Activated naive CD4-positive, alpha-beta T cell treated with anti-CD3 and anti-CD28 coated beads, Interleukin-2, amount 50 U/mL, for 24 hours (primary cell): ENCODE data around the gene MEMO1.
"Not testable (repeated sequence)": the region's sequence is repeated elsewhere in the genome, so short reads cannot be mapped to it uniquely, and the experiment has no call there.

Source experiments
- H3K27ac Mint-ChIP-seq: one replicate; pipeline ENCODE4 v1.8.0; 2021; ENCODE audit warnings: mild to moderate bottlenecking, mixed read lengths
- H3K27me3 Mint-ChIP-seq: one replicate; pipeline ENCODE4 v1.8.0; 2021; ENCODE audit warnings: mixed read lengths
- H3K36me3 Mint-ChIP-seq: one replicate; pipeline ENCODE4 v1.8.0; 2021; ENCODE audit warnings: mixed read lengths
- H3K4me1 Mint-ChIP-seq: one replicate; pipeline ENCODE4 v1.8.0; 2021; ENCODE audit warnings: mixed read lengths
- H3K4me3 Mint-ChIP-seq: one replicate; pipeline ENCODE4 v1.8.0; 2021; ENCODE audit warnings: mild to moderate bottlenecking, mixed read lengths
- H3K9me3 Mint-ChIP-seq: one replicate; pipeline ENCODE4 v1.8.0; 2021; ENCODE audit warnings: mixed read lengths

MEMO1 gene

DNA sequence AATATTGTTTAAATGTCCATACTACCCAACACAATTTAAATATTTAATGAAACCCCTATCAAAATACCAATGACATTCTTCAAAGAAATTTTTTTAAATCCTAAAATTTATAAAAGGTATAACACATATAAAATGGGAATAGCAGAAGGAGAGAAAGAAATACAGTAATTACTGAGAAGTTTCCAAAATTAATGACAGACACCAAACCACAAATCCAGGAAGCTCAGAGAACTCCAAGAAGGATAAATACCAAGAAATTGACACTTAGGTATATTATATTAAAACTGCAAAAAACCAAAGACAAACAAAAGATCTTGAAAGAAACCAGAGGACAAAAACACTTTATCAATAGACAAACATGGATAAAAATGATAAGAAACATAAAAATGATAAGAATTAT lies 101.1 kb downstream of the MEMO1 start:
- Mint-ChIP-seq H3K4me1 (peaks cover 27% of the 10 kb centered on the region), H3K4me3 (no peak overlapping the region), H3K9me3 (no peaks in the 10 kb centered on the region), H3K36me3 (peaks cover 21% of the 10 kb centered on the region), H3K27ac (no peak overlapping the region), H3K27me3 (no peaks in the 10 kb centered on the region)

DNA sequence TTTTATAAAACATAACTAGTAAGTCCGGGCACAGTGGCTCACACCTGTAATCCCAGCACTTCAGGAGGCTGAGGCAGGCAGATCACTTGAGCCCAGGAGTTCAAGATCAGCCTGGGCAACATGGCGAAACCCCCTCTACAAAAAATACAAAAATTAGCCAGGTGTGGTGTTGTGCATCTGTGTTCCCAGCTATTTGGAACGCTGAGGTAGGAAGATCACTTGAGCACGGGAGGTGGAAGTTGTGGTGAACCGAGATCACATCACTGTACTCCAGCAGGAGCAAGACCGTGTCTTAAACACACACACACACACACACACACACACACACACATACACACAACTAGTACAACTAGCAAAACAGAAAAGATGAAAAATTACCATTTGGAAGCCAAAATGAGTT lies 103.3 kb downstream of the MEMO1 start:
- H3K9me3 Mint-ChIP-seq, H3K27ac Mint-ChIP-seq, H3K4me3 Mint-ChIP-seq, H3K27me3 Mint-ChIP-seq: not testable (repeated sequence)
- Mint-ChIP-seq H3K4me1 (peaks cover 36% of the 10 kb centered on the region), H3K36me3 (peaks cover 24% of the 10 kb centered on the region)

DNA sequence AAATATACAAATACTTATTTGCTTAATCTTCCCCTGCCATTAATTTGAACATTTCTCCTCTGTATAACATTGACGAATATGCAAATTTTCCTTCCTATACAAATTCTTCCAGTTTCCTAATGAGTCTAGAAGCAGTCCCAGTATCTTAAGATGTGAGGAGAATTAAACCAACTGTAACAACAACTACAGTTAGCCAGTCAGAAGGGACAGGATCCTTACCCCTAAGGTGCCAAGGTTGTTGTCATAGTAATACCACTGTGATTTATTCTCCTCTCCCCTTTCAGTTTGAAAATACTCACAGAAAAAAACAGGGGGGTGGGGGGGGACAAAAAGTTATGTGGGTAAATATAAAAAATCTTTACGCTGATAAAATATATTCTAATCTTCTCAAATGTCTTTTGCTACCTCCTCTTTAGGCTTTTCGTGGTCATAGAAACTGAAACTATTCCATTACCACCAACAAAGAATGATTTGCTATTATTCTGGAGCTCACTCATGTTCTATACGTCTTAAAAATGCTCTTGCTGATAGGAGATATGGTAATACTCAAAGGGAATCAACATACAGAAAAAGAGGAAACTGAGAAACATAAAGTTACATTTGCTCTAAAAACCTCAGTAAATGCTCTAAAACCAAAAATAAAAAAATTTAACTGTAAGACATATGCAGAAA lies 107.6 kb downstream of the MEMO1 start:
- Mint-ChIP-seq H3K9me3 (peaks cover 8% of the 10 kb centered on the region), H3K4me3 (no peak overlapping the region), H3K4me1 (peaks cover 16% of the 10 kb centered on the region), H3K27me3 (no peaks in the 10 kb centered on the region), H3K27ac (no peak overlapping the region), H3K36me3 (peaks cover 41% of the 10 kb centered on the region)

DNA sequence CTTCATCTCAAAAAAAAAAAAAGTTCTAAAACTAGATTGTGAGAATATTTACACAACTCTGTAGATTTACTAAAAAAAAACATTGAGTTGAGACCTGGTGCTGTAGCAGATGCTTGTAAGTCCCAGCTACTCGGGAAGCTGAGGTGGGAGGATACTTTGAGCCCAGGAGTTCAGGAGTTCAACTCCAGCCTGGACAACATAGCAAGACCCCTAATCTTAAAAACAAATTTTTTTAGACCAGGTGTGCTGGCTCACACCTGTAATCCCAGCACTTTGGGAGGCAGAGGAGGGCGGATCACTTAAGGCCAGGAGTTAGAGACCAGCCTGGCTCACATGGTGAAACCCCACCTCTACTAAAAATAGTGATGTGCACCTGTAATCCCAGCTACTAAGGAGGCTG lies 108.9 kb downstream of the MEMO1 start:
- Mint-ChIP-seq H3K4me3 (no peak overlapping the region), H3K27ac (no peak overlapping the region), H3K27me3 (no peaks in the 10 kb centered on the region), H3K9me3 (peaks cover 18% of the 10 kb centered on the region), H3K4me1 (peaks cover 13% of the 10 kb centered on the region), H3K36me3 (peaks cover 49% of the 10 kb centered on the region)

DNA sequence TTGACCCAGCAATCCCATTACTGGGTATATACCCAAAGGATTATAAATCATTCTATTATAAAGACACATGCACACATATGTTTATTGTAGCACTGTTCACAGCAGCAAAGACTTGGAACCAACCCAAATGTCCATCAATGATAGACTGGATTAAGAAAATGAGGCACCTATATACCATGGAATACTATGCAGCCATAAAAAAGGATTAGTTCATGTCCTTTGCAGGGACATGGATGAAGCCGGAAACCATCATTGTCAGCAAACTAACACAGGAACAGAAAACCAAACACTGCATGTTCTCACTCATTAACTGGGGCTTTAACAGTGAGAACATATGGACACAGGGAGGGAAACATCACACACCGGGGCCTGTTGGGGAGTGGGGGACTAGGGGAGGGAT lies 110.7 kb downstream of the MEMO1 start:
- peaks cover 51% of the 10 kb centered on the region for H3K36me3 Mint-ChIP-seq
- H3K9me3 Mint-ChIP-seq: peaks cover 18% of the 10 kb centered on the region

DNA sequence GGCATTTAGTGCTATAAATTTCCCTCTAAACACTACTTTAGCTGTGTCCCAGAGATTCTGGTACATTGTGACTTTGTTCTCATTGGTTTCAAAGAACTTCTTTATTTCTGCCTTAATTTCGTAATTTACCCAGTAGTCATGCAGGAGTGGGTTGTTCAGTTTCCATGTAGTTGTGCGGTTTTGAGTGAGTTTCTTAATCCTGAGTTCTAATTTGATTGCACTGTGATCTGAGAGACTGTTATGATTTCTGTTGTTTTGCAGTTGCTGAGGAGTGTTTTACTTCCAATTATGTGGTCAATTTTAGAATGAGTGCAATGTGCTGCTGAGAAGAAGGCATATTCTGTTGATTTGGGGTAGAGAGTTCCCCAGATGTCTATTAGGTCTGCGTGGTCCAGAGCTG lies 112.5 kb downstream of the MEMO1 start:
- not testable (repeated sequence) for H3K27me3 Mint-ChIP-seq, H3K4me3 Mint-ChIP-seq
- peak overlapping the region; percentile 77 for H3K27ac Mint-ChIP-seq
- peaks cover 18% of the 10 kb centered on the region for H3K9me3 Mint-ChIP-seq
- H3K4me1 Mint-ChIP-seq: peaks cover 14% of the 10 kb centered on the region
- peaks cover 56% of the 10 kb centered on the region for H3K36me3 Mint-ChIP-seq

More for the DNA sequence above, 110.7 kb downstream of the MEMO1 start:
- H3K4me3 Mint-ChIP-seq, H3K27ac Mint-ChIP-seq, H3K27me3 Mint-ChIP-seq: not testable (repeated sequence)
- peaks cover 13% of the 10 kb centered on the region for H3K4me1 Mint-ChIP-seq

DNA sequence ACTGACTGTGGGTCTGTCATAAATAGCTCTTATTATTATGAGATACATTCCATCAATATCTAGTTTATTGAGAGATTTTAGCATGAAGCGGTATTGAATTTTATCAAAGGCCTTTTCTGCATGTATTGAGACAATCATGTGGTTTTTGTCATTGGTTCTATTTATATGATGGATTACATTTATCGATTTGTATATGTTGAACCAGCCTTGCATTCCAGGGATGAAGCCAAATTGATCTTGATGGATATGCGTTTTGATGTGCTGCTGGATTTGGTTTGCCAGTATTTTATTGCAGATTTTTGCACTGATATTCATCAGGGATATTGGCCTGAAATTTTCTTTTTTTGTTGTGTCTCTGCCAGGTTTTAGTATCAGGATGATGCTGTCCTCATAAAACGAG lies 113.5 kb downstream of the MEMO1 start:
- Mint-ChIP-seq H3K36me3 (peaks cover 53% of the 10 kb centered on the region), H3K9me3 (peaks cover 18% of the 10 kb centered on the region), H3K4me1 (peaks cover 10% of the 10 kb centered on the region)
- not testable (repeated sequence) for H3K27me3 Mint-ChIP-seq, H3K4me3 Mint-ChIP-seq, H3K27ac Mint-ChIP-seq

DNA sequence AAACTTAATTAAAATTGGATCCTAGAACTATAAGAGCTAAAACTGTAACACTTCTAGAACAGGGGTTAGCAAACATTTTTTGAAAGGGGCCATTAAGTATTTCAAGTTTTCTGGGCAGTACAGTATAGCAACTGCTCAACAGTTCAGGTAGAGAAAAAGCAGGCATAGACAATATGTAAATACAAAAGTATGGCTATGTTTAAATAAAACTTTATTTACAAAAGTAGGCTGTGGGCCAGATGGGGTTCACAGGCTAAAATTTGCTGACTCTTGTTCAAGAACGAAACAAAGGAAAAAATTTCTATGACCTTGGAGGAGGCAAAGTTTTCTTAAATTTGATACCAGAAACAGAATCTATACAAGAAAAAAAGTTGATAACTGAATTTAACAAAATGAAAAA lies 114.5 kb downstream of the MEMO1 start:
- Mint-ChIP-seq H3K4me1 (peaks cover 10% of the 10 kb centered on the region), H3K4me3 (no peak overlapping the region), H3K27ac (no peak overlapping the region), H3K36me3 (peaks cover 52% of the 10 kb centered on the region), H3K9me3 (peaks cover 18% of the 10 kb centered on the region), H3K27me3 (no peaks in the 10 kb centered on the region)

DNA sequence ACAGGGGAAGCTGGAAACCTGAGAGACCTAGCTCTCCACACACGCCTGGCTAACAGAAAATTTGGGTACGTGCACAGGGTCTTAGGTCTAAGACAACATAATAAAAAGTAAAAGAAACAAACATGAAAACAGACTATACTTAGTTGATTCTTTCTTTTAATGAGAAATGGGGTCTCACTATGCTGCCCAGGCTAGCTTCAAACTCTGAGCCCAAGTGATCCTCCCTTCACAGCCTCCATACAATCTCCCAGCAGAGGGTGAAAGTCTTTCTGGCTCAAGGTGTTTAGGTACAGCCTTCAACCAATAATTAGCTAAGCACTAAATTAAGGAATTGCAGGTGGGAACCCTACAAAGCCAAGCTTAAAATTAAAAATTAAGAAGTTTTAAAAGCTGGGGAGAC lies 116.2 kb downstream of the MEMO1 start:
- Mint-ChIP-seq H3K4me1 (peaks cover 14% of the 10 kb centered on the region), H3K4me3 (no peak overlapping the region), H3K27ac (no peak overlapping the region), H3K9me3 (peaks cover 18% of the 10 kb centered on the region), H3K36me3 (peaks cover 45% of the 10 kb centered on the region), H3K27me3 (no peaks in the 10 kb centered on the region)

DNA sequence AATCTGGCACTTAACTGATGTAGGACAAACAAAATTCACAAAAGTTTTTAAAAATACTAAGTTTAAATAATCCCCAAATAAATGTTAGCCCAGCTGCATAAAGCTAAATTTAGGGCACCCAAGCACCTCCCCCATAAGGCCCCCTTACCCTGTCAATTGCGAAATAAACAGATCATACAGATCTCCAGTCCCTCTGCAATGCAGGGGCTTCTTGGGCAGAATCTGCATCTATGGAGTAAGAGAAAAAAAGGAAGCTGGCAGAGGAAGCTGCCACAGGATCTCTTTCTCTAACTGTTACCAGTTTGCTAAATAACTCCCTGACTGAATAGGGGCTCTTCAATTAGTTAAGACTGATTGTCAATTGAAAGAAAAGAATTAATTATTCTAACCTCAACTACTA lies 117.7 kb downstream of the MEMO1 start:
- H3K9me3 Mint-ChIP-seq: peaks cover 9% of the 10 kb centered on the region
- peaks cover 31% of the 10 kb centered on the region for H3K36me3 Mint-ChIP-seq
- H3K27ac Mint-ChIP-seq: no peak overlapping the region
- no peaks in the 10 kb centered on the region for H3K27me3 Mint-ChIP-seq
- no peak overlapping the region for H3K4me3 Mint-ChIP-seq
- peaks cover 14% of the 10 kb centered on the region for H3K4me1 Mint-ChIP-seq

DNA sequence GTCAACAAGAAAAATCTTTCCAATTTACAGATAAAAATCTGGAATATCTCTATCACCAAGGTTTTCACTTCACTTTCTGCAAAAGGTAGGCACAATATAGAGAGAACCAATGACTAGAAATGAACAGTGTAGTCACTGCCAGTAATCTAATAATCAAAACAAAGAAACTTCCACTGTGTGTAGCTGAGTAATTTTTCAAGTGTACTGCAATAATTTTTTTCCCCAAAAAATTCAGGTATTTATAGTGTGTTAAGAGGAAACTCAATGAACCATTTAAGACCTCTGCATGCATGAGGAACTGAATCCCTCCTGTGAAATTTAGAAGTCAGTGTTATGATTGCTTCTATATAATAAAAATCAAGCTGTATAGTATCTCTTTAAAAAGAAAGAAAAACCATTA lies 121.8 kb downstream of the MEMO1 start:
- no peak overlapping the region for H3K27ac Mint-ChIP-seq
- H3K4me1 Mint-ChIP-seq: peaks cover 7% of the 10 kb centered on the region
- H3K36me3 Mint-ChIP-seq: peaks cover 12% of the 10 kb centered on the region
- no peaks in the 10 kb centered on the region for H3K27me3 Mint-ChIP-seq
- H3K9me3 Mint-ChIP-seq: no peaks in the 10 kb centered on the region
- no peak overlapping the region for H3K4me3 Mint-ChIP-seq

DNA sequence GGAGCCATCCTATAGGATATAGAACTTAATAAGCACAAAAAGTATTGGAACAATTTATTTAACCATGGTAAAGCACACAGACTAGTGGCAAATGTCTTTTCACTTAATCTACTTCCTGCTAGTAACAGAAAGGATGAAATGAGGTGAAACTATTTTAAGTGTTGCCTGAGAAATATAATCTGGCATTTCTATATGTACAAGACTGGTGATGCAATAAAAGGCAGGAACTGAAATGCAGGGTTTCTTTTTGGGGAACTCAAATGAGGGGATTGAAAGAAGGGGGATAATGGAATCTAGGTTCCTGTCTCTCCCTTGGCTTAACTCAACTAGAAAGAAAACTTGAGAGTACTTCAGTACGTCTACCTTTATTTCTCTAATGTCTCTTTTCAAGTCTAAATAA lies 122.3 kb downstream of the MEMO1 start:
- Mint-ChIP-seq H3K9me3 (no peaks in the 10 kb centered on the region), H3K36me3 (peaks cover 9% of the 10 kb centered on the region), H3K27me3 (no peaks in the 10 kb centered on the region), H3K4me1 (peaks cover 4% of the 10 kb centered on the region), H3K27ac (no peak overlapping the region), H3K4me3 (no peak overlapping the region)

DNA sequence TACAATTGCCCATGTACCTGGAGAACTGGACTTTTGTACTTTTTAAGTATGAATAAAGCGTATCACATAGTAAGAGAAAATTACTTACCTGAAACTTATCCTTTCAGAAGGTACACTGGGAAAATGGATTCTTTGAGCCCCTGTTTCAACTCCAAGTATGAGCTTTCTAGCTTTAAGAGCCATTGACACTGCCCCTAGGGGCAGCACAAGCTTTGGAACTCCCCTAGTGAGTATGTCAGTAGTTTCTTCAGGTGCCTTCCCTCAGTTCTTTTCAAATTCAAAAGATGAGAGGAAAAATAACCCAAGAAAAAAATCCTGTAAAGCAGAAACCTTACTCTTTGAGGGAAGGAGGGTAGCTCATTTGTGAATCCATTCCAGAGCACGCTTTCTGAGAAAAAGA lies 124.1 kb downstream of the MEMO1 start:
- Mint-ChIP-seq H3K4me1 (peaks cover 4% of the 10 kb centered on the region), H3K9me3 (no peaks in the 10 kb centered on the region), H3K4me3 (no peak overlapping the region), H3K27ac (no peak overlapping the region), H3K27me3 (no peaks in the 10 kb centered on the region), H3K36me3 (peaks cover 2% of the 10 kb centered on the region)

DNA sequence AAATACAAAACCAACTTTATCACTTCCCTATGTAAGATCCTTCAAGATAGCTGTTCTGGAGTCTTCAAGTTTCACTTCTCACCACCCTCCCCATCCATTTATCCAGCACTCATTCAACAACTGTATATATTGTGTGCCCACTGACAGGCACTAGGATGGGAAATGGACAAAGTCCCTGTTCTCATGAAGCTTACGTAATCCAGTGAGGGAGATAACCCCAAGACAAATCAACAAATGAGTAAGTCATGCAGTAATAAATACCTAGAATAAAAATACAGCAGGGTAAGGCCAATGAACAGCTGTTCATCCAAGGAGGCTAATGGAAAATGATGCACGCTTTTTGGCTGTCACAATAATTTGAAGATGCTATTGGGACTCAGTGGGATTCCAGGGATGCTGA lies 133.8 kb downstream of the MEMO1 start:
- H3K4me3 Mint-ChIP-seq: no peak overlapping the region
- no peak overlapping the region for H3K27ac Mint-ChIP-seq
- peaks cover 15% of the 10 kb centered on the region for H3K36me3 Mint-ChIP-seq
- no peaks in the 10 kb centered on the region for H3K9me3 Mint-ChIP-seq
- no peaks in the 10 kb centered on the region for H3K4me1 Mint-ChIP-seq
- H3K27me3 Mint-ChIP-seq: no peaks in the 10 kb centered on the region

DNA sequence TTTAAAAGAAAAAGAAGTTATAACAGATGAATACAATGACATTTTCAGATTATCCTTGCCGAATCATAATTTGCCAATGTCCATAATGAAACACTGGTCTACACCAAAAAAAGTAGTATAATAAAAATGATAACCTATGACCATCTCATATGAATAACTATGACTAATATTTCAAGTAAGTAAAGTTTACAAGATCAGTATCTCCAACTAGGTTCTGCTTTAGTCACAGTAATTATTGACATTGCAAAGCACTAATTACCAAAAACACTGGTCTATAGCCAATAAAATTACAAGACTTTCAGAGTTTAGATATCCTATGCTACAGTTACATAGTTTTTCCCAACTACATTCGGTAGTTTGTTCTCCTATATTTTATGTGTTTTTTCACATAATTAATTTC lies 136.7 kb downstream of the MEMO1 start:
- H3K27me3 Mint-ChIP-seq: no peaks in the 10 kb centered on the region
- H3K4me1 Mint-ChIP-seq: no peaks in the 10 kb centered on the region
- H3K9me3 Mint-ChIP-seq: no peaks in the 10 kb centered on the region
- peaks cover 12% of the 10 kb centered on the region for H3K36me3 Mint-ChIP-seq
- no peak overlapping the region for H3K4me3 Mint-ChIP-seq
- H3K27ac Mint-ChIP-seq: no peak overlapping the region

DNA sequence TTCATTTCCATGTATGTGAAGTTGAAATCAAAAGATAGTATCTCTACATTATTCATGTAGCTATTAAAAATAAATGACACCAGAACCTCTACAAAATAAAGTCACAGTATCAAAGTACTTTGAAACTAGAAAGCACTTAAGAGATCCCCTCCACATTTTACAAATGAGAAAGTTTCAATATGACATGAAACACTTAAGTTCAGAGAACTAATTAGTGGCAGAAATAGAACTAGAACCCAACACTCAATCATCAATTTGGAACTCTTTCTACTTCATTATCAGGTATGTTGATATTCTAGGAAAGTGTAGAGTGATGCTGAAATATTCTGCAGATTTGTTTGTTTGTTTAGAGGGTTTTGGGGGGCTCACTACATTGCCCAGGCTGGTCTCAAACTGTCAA lies 145.6 kb downstream of the MEMO1 start:
- Mint-ChIP-seq H3K4me1 (no peaks in the 10 kb centered on the region), H3K36me3 (peaks cover 12% of the 10 kb centered on the region), H3K4me3 (no peak overlapping the region), H3K9me3 (no peaks in the 10 kb centered on the region), H3K27me3 (no peaks in the 10 kb centered on the region), H3K27ac (no peak overlapping the region)

DNA sequence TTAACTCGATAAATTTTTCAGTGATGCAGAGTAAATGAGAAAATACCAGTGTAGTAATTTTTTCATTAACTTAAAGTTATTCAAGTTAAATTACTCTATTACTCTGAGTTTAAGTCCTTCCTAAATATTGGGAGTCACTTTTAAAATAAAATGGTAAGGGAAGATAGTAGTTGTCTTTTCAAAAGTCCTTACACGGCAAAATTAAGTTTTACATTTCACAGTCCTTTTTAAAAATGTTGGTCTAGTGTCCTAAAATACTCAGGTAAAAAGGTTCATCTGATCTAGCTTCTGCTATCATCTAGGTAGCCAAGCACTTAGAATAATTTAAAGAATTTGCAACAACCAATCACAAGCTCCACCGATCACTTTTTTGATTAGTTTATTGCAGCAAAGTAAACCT lies 146.9 kb downstream of the MEMO1 start:
- Mint-ChIP-seq H3K27me3 (no peaks in the 10 kb centered on the region), H3K27ac (no peak overlapping the region), H3K4me1 (no peaks in the 10 kb centered on the region), H3K9me3 (no peaks in the 10 kb centered on the region), H3K4me3 (no peak overlapping the region), H3K36me3 (peaks cover 12% of the 10 kb centered on the region)
